Measurements from ENCODE around the gene TMEM191C. TPM values are rescaled to one million over a fixed set of nuclear protein-coding genes. Genes with fewer than 3 reads are reported as not detected.

The TMEM191C gene
- total and polyA plus RNA-seq, 2 donors (not counting 1 experiment from before 2014, with no cell fraction given) = 5.0 to 5.8 TPM

DNA sequence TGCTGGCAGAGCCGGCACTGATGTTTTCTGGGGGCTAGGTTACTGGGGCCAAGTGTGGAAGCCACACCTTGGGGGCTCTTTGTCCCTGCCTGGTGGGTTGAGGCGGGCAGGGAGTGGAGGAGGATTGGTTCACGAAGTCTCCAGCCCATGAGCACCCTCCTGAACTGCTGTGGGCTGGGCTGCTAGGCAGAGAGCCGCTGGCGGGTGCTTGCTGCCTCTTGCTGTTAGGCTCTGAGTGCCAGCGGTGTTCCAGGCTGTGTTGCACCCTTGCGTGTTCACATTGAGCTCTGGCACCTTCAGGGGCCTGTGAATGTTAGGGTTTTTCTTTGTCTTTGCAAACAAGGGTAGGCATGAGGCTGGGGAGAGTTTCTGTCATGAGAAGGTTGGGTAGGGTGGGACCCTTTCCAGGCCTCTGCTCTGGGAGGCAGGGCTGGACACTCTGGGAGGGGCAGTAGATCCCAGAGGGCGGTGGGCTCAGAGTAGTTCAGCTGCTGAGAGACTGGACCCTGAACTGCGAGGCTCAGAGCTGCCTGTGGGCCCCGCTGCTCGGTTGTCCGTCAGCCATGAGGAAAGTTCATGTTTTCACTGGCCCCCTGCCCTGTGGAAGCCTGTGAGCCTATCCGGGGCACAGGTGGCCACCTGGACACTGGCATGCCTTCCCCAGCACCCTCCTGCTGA is 24.0 kb upstream of the TMEM191C start:
- POLR2A ChIA-PET = no interaction called here
- Histone ChIP-seq H3K27me3 (replicated peaks in 1 of 4; ENCODE audit: control extremely low read depth in 1 of 4, control insufficient read depth in 3 of 4, insufficient read depth in 4 of 4, low read length in 3 of 4) (no peaks in the 10 kb centered on the region), H3K36me3 (replicated peaks in 1 of 2; ENCODE audit: control extremely low read depth in 1 of 2, control insufficient read depth in 1 of 2, extremely low read depth in 1 of 2, insufficient read depth in 2 of 2, low read length in 1 of 2) (peaks cover 0 to 27% of the 10 kb centered on the region in 2 experiments), H3K9ac (ENCODE audit: low read length) (no peak overlapping the region), H4K20me1 (ENCODE audit: control insufficient read depth, insufficient read depth, low read length, poor library complexity, severe bottlenecking) (peaks cover 9% of the 10 kb centered on the region), H3K79me2 (ENCODE audit: control insufficient read depth, insufficient read depth, low read length) (no peaks in the 10 kb centered on the region), H3K4me3 (ENCODE audit: control extremely low read depth in 1 of 5, extremely low read depth in 1 of 5, insufficient read depth in 1 of 5, low read depth in 2 of 5, low read length in 4 of 5) (no peak overlapping the region), H3K9me3 (ENCODE audit: control extremely low read depth in 1 of 3, control insufficient read depth in 2 of 3, insufficient read depth in 1 of 3, low read length in 2 of 3) (no peaks in the 10 kb centered on the region), H2AFZ (ENCODE audit: insufficient read depth, low read depth, low read length, poor library complexity, severe bottlenecking) (no peak overlapping the region), H3K4me2 (replicated peaks; ENCODE audit: low read depth, low read length, poor library complexity, severe bottlenecking) (no peak overlapping the region), H3K27ac (ENCODE audit: low read length in 2 of 2) (no peak overlapping the region), H3K4me1 (ENCODE audit: control insufficient read depth in 2 of 2, insufficient read depth in 2 of 2, low read length in 2 of 2) (no peaks in the 10 kb centered on the region)
- Mint-ChIP-seq H3K27ac (no peak overlapping the region), H3K4me3 (no peak overlapping the region), H3K4me1 (no peaks in the 10 kb centered on the region), H3K27me3 (no peaks in the 10 kb centered on the region), H3K9me3 (ENCODE audit: insufficient read depth) (no peaks in the 10 kb centered on the region)
- CTCF ChIA-PET = no interaction called here
- ATAC-seq (ENCODE audit: low read depth) = no peak
- TF ChIP-seq EZH2 (IDR thresholded peaks at IDR 0.05; ENCODE audit: borderline replicate concordance, insufficient read depth, low read depth, low read length, poor library complexity, severe bottlenecking) = no peak
- TF ChIP-seq, protein P1, sequence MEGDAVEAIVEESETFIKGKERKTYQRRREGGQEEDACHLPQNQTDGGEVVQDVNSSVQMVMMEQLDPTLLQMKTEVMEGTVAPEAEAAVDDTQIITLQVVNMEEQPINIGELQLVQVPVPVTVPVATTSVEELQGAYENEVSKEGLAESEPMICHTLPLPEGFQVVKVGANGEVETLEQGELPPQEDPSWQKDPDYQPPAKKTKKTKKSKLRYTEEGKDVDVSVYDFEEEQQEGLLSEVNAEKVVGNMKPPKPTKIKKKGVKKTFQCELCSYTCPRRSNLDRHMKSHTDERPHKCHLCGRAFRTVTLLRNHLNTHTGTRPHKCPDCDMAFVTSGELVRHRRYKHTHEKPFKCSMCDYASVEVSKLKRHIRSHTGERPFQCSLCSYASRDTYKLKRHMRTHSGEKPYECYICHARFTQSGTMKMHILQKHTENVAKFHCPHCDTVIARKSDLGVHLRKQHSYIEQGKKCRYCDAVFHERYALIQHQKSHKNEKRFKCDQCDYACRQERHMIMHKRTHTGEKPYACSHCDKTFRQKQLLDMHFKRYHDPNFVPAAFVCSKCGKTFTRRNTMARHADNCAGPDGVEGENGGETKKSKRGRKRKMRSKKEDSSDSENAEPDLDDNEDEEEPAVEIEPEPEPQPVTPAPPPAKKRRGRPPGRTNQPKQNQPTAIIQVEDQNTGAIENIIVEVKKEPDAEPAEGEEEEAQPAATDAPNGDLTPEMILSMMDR (IDR thresholded peaks at IDR 0.05) = no peak
- DNase-seq = no peak
- WGBS (ENCODE audit: insufficient coverage) = 98% methylated on average over 13 of the region's 13 CpGs
- intact Hi-C loops (cut with micrococcal nuclease) = no loop called here

GRCh38 chr22:21443735-21444421 is 23.3 kb upstream of the TMEM191C start:
- peaks cover 0 to 27% of the 10 kb centered on the region in 2 experiments for H3K36me3 ChIP-seq (replicated peaks in 1 of 2; ENCODE audit: control extremely low read depth in 1 of 2, control insufficient read depth in 1 of 2, extremely low read depth in 1 of 2, insufficient read depth in 2 of 2, low read length in 1 of 2)
- no peaks in the 10 kb centered on the region for H3K4me1 ChIP-seq (ENCODE audit: control insufficient read depth in 2 of 2, insufficient read depth in 2 of 2, low read length in 2 of 2)
- no peak overlapping the region for H3K4me2 ChIP-seq (replicated peaks; ENCODE audit: low read depth, low read length, poor library complexity, severe bottlenecking)
- no peak for TF ChIP-seq EZH2 (IDR thresholded peaks at IDR 0.05; ENCODE audit: borderline replicate concordance, insufficient read depth, low read depth, low read length, poor library complexity, severe bottlenecking)
- TF ChIP-seq, protein P1 (IDR thresholded peaks at IDR 0.05) = no peak
- CTCF ChIA-PET = no interaction called here
- H3K4me1 Mint-ChIP-seq = no peaks in the 10 kb centered on the region
- H3K4me3 ChIP-seq (ENCODE audit: control extremely low read depth in 1 of 5, extremely low read depth in 1 of 5, insufficient read depth in 1 of 5, low read depth in 2 of 5, low read length in 4 of 5) = no peak overlapping the region
- ATAC-seq (ENCODE audit: low read depth) (no peak), DNase-seq (no peak)
- no peaks in the 10 kb centered on the region for H3K27me3 ChIP-seq (replicated peaks in 1 of 4; ENCODE audit: control extremely low read depth in 1 of 4, control insufficient read depth in 3 of 4, insufficient read depth in 4 of 4, low read length in 3 of 4)
- no peak overlapping the region for H3K27ac Mint-ChIP-seq
- no peaks in the 10 kb centered on the region for H3K79me2 ChIP-seq (ENCODE audit: control insufficient read depth, insufficient read depth, low read length)
- WGBS (ENCODE audit: insufficient coverage) = 98% methylated on average over 14 of the region's 16 CpGs
- intact Hi-C loops (cut with micrococcal nuclease) = no loop called here
- H3K4me3 Mint-ChIP-seq = no peak overlapping the region
- H3K9me3 Mint-ChIP-seq (ENCODE audit: insufficient read depth) = no peaks in the 10 kb centered on the region
- H3K27ac ChIP-seq (ENCODE audit: low read length in 2 of 2) = no peak overlapping the region
- H3K27me3 Mint-ChIP-seq = no peaks in the 10 kb centered on the region
- H3K9me3 ChIP-seq (ENCODE audit: control extremely low read depth in 1 of 3, control insufficient read depth in 2 of 3, insufficient read depth in 1 of 3, low read length in 2 of 3) = no peaks in the 10 kb centered on the region
- H3K9ac ChIP-seq (ENCODE audit: low read length) = no peak overlapping the region
- no peak overlapping the region for H2AFZ ChIP-seq (ENCODE audit: insufficient read depth, low read depth, low read length, poor library complexity, severe bottlenecking)
- H4K20me1 ChIP-seq (ENCODE audit: control insufficient read depth, insufficient read depth, low read length, poor library complexity, severe bottlenecking) = peaks cover 9% of the 10 kb centered on the region
- POLR2A ChIA-PET = no interaction called here

All from B cell (primary cell).